GM19455 (cell line): Measurements from ENCODE around the gene TRIP13.
A peak's percentile ranks its signal among the peaks of the same experiment; 100 is the strongest.

Experiments
- ATAC-seq: cut with Tn5 transposase; IDR thresholded peaks from one replicate; pipeline ENCODE4 v1.9.1; 2021; ENCODE audit not compliant: unreplicated experiment

Gene TRIP13

DNA sequence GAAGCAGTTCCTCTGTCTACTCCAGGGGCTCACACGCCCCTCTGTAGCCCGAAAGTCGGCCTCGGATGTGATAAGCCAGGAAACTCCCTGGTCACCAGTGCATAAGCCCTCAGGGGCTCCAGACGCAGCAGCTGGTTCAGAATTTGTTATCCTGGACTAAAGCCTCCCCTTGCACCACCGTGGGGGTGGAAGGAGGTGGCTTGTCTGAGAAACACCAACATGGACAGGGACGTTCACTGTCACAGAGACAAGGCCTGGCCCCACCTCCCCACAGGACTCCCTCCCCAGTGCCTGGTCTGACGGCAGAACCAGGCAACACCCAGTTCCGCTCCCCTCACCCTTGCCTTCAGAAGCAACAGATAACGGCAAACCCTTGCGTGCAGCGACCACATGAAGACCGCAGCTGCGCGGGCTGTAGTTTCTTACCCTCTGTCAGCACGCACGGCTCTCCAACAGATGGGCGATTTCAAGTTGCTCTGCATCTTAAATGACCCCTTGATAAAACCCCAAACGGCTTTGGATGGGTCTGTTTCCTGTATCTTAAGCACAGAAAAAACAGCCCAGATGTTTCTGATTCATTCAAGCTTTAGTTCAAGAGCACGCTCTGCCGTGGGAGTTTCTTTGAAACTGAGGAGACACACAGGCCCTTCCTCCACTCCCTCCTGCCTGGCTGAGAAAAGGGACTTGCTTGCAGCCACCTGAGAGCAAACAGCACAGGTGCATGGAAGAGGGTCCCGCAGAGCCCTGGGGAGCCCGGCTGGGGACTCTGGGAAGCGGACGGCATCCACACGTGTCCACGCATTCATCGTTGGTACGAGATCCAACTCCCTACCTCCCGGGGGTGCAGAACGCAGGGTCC is 71.2 kb downstream of the TRIP13 start:
- ATAC-seq: peak; percentile 66

DNA sequence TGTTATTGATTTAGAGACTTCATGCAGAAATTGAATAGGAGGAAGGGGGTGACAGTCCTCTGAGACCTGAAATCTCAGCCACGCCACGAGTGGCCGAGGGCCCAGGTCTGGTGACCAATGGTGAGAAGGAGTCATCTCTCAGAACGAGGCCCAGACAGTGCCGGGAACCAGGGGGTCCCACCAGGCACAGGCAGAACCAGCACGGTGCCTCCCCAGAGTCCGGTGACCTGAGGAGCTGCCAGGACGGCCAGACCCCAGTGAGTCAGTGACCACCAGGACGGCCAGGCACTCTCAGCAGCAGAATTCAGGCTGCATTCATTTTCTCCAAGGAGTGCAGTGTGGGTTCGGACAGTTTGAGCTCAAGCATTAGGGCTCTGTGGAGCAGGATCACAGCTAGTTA is 72.1 kb downstream of the TRIP13 start:
- no peak for ATAC-seq

DNA sequence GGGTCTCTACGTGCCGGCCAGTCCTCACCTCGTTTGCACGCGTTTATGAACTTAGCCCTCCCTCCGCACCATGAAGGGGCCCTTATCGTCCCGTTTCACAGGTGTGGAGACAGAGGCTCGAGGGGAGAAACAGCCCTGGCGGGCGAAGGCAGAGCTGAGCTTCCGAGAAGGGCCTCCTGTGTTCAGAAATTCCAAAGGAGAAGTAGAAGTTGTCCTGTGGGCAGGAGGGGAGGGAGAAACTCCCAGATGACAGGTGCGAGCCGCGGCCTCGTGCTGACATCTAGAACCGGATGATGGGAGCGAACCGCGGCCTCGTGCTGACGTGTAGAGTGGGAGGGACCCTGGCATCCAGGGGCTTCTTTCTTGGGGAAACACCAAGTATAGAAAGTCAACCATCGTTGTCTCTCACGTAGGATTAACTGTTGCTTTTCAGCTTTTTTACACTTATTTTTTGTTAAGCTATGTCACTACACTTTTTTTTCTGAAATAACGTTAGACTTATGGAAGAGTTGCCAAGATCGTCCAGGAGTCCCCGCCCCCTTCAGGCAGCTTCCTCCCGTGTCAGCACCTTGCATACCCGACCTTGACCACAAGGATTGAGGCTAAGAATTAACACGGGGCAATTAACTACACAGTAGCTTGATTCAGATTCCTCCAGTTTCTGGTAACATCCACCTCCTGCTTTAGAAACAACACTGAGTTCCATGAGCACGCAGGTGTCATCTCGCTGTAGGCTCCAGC is 73.1 kb downstream of the TRIP13 start:
- ATAC-seq: no peak

DNA sequence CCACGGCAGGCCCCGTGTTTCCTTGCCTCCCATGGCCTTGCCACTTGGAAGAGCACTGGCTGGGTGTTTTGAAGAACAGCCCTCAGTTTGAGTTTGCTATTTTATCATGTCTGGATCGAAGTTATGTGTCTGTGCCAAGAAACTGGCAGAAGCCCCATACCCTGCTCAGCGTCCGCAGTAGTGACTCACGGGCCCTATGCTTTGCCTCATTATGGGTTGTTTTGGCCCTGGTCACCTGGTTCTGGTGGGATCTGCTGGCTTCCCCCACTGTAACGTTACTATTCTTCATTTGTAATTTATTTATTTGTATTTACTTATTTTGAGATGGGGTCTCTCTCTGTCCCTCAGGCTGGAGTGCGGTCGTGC is 73.6 kb downstream of the TRIP13 start:
- ATAC-seq: no peak

- ATAC-seq: no peak
Measured at GRCh38 chr5:966941-967340, 74.3 kb downstream of the TRIP13 start.
